Subcutaneous abdominal adipose tissue (tissue), 5 donors: Measurements from ENCODE around the gene CCR5AS.
"Not testable (repeated sequence)": the region's sequence is repeated elsewhere in the genome, so short reads cannot be mapped to it uniquely, and the experiment has no call there.

Source experiments
- H3K27ac ChIP-seq: one replicate; pipeline ENCODE4 v1.7.0; 2013; ENCODE audit warnings: low read depth, mild to moderate bottlenecking, inconsistent platforms, low read length, moderate library complexity
- H3K27me3 ChIP-seq, 5 donors: one replicate each; pipeline ENCODE4 v1.7.0; 2013; ENCODE audit warnings: low read length in 5 of 5, inconsistent platforms in 1 of 5; ENCODE audit not compliant: control insufficient read depth in 5 of 5, insufficient read depth in 4 of 5
- H3K36me3 ChIP-seq, 5 donors: one replicate each; pipeline ENCODE4 v1.7.0; 2013; ENCODE audit warnings: low read length in 5 of 5; ENCODE audit not compliant: control insufficient read depth in 5 of 5, insufficient read depth in 5 of 5
- H3K4me1 ChIP-seq, 5 donors: one replicate each; pipeline ENCODE4 v1.7.0; 2013; ENCODE audit warnings: low read length in 5 of 5, mild to moderate bottlenecking in 3 of 5, moderate library complexity in 1 of 5; ENCODE audit not compliant: control insufficient read depth in 5 of 5, insufficient read depth in 5 of 5
- H3K4me3 ChIP-seq, 5 donors: one replicate each; pipeline ENCODE4 v1.7.0; 2013; ENCODE audit warnings: low read length in 5 of 5, low read depth in 1 of 5
- H3K9ac ChIP-seq, 5 donors: one replicate each; pipeline ENCODE4 v1.7.0; 2013; ENCODE audit warnings: low read length in 5 of 5, mild to moderate bottlenecking in 4 of 5, moderate library complexity in 3 of 5
- H3K9me3 ChIP-seq, 5 donors: one replicate each; pipeline ENCODE4 v1.7.0; 2013; ENCODE audit warnings: low read length in 5 of 5; ENCODE audit not compliant: control insufficient read depth in 5 of 5
- donor health status: healthy.
- donor health status: healthy.
- donor health status: healthy.
- donor health status: healthy.
- donor health status: healthy.

The CCR5AS gene

DNA sequence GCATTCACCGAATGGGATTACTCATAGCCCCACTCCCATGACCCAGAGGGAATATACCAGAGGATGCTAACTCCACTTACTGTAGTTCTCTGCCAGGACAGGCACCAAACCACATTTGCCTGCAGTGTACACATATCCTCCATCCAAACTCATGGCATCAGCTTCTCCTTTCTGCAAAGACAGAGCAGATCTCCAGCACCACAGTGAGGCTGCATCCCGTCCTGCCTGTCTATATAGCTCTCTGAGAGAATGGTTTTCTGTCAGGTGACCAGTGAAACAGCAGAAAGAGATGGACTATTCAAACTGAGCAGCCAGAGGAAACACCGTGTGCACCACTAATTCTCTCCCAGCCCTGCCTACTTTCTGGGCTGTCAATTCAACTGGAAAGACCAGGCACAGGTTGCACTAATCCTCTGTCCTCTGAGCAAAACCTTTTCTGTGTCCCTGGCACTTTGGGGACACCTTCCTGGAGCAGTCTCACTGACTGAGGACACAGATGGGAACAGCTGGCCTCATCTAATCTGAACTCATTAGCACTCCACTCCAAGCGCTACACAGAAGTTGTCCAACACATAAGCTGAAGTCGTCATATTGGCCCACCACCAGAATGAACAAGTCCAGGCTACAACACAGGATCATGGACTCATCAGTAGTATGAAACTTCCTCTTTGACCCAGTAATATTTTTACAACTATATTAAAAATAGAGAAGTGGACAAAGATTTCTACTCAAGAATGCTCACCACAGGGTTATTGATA lies 40.5 kb upstream of the CCR5AS start:
- Histone ChIP-seq H3K36me3 (peaks cover 0 to 50% (median 15%) of the 10 kb centered on the region in 5 donors), H3K9me3 (no peaks in the 10 kb centered on the region), H3K4me1 (peaks cover 0 to 5% (median 0%) of the 10 kb centered on the region in 5 donors), H3K27me3 (peaks cover 0 to 3% (median 3%) of the 10 kb centered on the region in 5 donors), H3K4me3 (no peak overlapping the region), H3K9ac (no peak overlapping the region), H3K27ac (no peak overlapping the region)

GRCh38 chr3:46442576-46443530 lies 36.0 kb upstream of the CCR5AS start:
- Histone ChIP-seq H3K27me3 (no peaks in the 10 kb centered on the region), H3K36me3 (peaks cover 0 to 66% (median 21%) of the 10 kb centered on the region in 5 donors)

GRCh38 chr3:46440531-46441294 lies 33.8 kb upstream of the CCR5AS start:
- Histone ChIP-seq H3K27ac (no peak overlapping the region), H3K36me3 (peaks cover 0 to 59% (median 22%) of the 10 kb centered on the region in 5 donors), H3K4me3 (no peak overlapping the region), H3K27me3 (no peaks in the 10 kb centered on the region), H3K4me1 (no peaks in the 10 kb centered on the region), H3K9ac (no peak overlapping the region), H3K9me3 (no peaks in the 10 kb centered on the region)

More at GRCh38 chr3:46442576-46443530, 36.0 kb upstream of the CCR5AS start:
- H3K4me3 ChIP-seq = no peak overlapping the region
- peaks cover 0 to 5% (median 0%) of the 10 kb centered on the region in 5 donors for H3K4me1 ChIP-seq
- no peak overlapping the region for H3K9ac ChIP-seq
- no peaks in the 10 kb centered on the region for H3K9me3 ChIP-seq
- no peak overlapping the region for H3K27ac ChIP-seq

- Histone ChIP-seq H3K27ac (no peak overlapping the region), H3K9ac (no peak overlapping the region), H3K9me3 (no peaks in the 10 kb centered on the region), H3K36me3 (peaks cover 0 to 51% (median 21%) of the 10 kb centered on the region in 5 donors), H3K27me3 (no peaks in the 10 kb centered on the region), H3K4me1 (no peaks in the 10 kb centered on the region), H3K4me3 (no peak overlapping the region)
Observed at GRCh38 chr3:46438831-46439230, 32.0 kb upstream of the CCR5AS start.

GRCh38 chr3:46435081-46435726 lies 28.3 kb upstream of the CCR5AS start:
- Histone ChIP-seq H3K36me3 (peaks cover 0 to 32% (median 12%) of the 10 kb centered on the region in 5 donors), H3K4me3 (no peak overlapping the region), H3K27ac (no peak overlapping the region)

DNA sequence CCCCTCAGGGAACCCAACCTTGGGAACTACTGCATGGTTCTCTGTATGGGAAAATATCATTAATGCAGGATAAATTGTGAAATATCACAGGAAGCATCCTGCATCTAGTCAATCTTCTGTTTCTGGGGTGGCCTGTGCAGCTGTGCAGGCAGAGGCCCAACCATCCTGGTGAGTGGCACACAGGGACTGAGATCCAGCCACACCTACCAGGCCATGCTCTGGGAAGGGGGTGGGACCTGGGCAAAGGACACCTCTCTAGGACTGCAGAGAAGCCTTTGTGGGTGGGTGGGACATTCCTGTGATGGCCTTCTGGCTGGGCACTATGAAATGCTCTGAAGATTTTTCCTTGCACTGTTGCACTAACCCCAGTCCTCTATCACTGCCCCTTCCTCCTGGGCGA lies 27.0 kb upstream of the CCR5AS start:
- Histone ChIP-seq H3K36me3 (peaks cover 0 to 24% (median 4%) of the 10 kb centered on the region in 5 donors), H3K4me3 (no peak overlapping the region), H3K4me1 (no peaks in the 10 kb centered on the region), H3K27ac (no peak overlapping the region), H3K27me3 (no peaks in the 10 kb centered on the region), H3K9me3 (peaks cover 0 to 6% (median 0%) of the 10 kb centered on the region in 5 donors), H3K9ac (no peak overlapping the region)

More at GRCh38 chr3:46435081-46435726, 28.3 kb upstream of the CCR5AS start:
- Histone ChIP-seq H3K9ac (no peak overlapping the region), H3K27me3 (no peaks in the 10 kb centered on the region), H3K4me1 (no peaks in the 10 kb centered on the region), H3K9me3 (peaks cover 0 to 6% (median 0%) of the 10 kb centered on the region in 5 donors)

GRCh38 chr3:46433118-46433517 lies 26.3 kb upstream of the CCR5AS start:
- not testable (repeated sequence) for H3K9ac ChIP-seq, H3K27me3 ChIP-seq, H3K27ac ChIP-seq, H3K9me3 ChIP-seq, H3K4me1 ChIP-seq, H3K4me3 ChIP-seq
- H3K36me3 ChIP-seq = peaks cover 0 to 20% (median 3%) of the 10 kb centered on the region in 5 donors

- H3K9ac ChIP-seq, H3K4me3 ChIP-seq, H3K9me3 ChIP-seq, H3K27me3 ChIP-seq, H3K27ac ChIP-seq: not testable (repeated sequence)
- Histone ChIP-seq H3K36me3 (peaks cover 0 to 16% (median 3%) of the 10 kb centered on the region in 5 donors), H3K4me1 (peaks cover 0 to 10% (median 0%) of the 10 kb centered on the region in 5 donors)
Observed at GRCh38 chr3:46431905-46432304, 25.0 kb upstream of the CCR5AS start.

GRCh38 chr3:46430879-46431278 lies 24.0 kb upstream of the CCR5AS start:
- Histone ChIP-seq H3K36me3 (peaks cover 0 to 11% (median 3%) of the 10 kb centered on the region in 5 donors), H3K4me1 (peaks cover 0 to 10% (median 0%) of the 10 kb centered on the region in 5 donors)
- H3K9ac ChIP-seq, H3K27me3 ChIP-seq, H3K9me3 ChIP-seq, H3K4me3 ChIP-seq, H3K27ac ChIP-seq: not testable (repeated sequence)
